ENCODE results near the gene CTSE.

DNA sequence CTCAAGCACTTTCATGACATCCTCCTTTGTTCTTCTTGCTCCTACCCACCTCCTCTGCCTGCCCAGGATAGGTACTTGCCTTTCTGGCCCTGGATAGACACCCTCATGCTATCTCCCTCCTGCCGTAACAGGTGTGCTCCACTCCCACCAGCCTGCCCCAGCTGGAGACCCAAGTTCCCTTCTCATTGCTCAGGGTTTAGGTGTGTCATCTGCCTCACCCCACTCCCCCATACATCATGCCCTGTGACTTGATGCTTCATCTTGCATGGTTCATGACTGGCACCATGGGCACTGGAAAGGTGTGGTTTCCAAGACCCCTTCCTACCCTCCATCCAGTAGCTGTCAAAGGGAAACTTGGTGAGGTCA, 35.2 kb upstream of the CTSE start:
- TF ChIP-seq, protein P1, sequence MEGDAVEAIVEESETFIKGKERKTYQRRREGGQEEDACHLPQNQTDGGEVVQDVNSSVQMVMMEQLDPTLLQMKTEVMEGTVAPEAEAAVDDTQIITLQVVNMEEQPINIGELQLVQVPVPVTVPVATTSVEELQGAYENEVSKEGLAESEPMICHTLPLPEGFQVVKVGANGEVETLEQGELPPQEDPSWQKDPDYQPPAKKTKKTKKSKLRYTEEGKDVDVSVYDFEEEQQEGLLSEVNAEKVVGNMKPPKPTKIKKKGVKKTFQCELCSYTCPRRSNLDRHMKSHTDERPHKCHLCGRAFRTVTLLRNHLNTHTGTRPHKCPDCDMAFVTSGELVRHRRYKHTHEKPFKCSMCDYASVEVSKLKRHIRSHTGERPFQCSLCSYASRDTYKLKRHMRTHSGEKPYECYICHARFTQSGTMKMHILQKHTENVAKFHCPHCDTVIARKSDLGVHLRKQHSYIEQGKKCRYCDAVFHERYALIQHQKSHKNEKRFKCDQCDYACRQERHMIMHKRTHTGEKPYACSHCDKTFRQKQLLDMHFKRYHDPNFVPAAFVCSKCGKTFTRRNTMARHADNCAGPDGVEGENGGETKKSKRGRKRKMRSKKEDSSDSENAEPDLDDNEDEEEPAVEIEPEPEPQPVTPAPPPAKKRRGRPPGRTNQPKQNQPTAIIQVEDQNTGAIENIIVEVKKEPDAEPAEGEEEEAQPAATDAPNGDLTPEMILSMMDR (IDR thresholded peaks at IDR 0.05) = no peak
- TF ChIP-seq POLR2A (IDR thresholded peaks at IDR 0.05) = no peak

All from ovary (tissue), 3 donors.